GM12875 (cell line): ENCODE data around the gene FAM229A.

Experiments
- H3K4me3 ChIP-seq: one replicate; pipeline ENCODE4 v1.5.1; 2011; ENCODE audit warnings: low read depth, low read length, control low read depth
- CTCF ChIP-seq: IDR thresholded peaks from 2 replicates; pipeline ENCODE4 v1.5.1; 2011; ENCODE audit warnings: low read depth, mild to moderate bottlenecking, control low read depth, inconsistent platforms, low read length, moderate library complexity, borderline replicate concordance; ENCODE audit not compliant: insufficient read depth

FAM229A gene

GRCh38 chr1:32329931-32330466 is 32.3 kb downstream of the FAM229A start:
- no peak overlapping the region for H3K4me3 ChIP-seq
- TF ChIP-seq CTCF: no peak

- H3K4me3 ChIP-seq: no peak overlapping the region
- TF ChIP-seq CTCF: no peak
Observed at GRCh38 chr1:32327204-32327603, 35.1 kb downstream of the FAM229A start.

- H3K4me3 ChIP-seq: no peak overlapping the region
- no peak for TF ChIP-seq CTCF
Observed at GRCh38 chr1:32321712-32322291, 40.5 kb downstream of the FAM229A start.

- TF ChIP-seq CTCF: no peak
- no peak overlapping the region for H3K4me3 ChIP-seq
Observed at GRCh38 chr1:32318127-32318869, 44.0 kb downstream of the FAM229A start.

GRCh38 chr1:32316903-32317277 is 45.4 kb downstream of the FAM229A start:
- no peak overlapping the region for H3K4me3 ChIP-seq

GRCh38 chr1:32311709-32312393 is 50.4 kb downstream of the FAM229A start:
- no peak overlapping the region for H3K4me3 ChIP-seq
- TF ChIP-seq CTCF: no peak

More at GRCh38 chr1:32316903-32317277, 45.4 kb downstream of the FAM229A start:
- no peak for TF ChIP-seq CTCF
